ENCODE measurements around the gene CTNNBIP1.
A peak's percentile ranks its signal among the peaks of the same experiment; 100 is the strongest.

Gene CTNNBIP1

GRCh38 chr1:9912264-9912936 is 2.3 kb upstream of the CTNNBIP1 start:
- Histone ChIP-seq H3K27me3 (ENCODE audit: control insufficient read depth, insufficient read depth, low read length) (no peaks in the 10 kb centered on the region), H3K4me2 (ENCODE audit: low read length) (no peak overlapping the region), H3K4me1 (no peaks in the 10 kb centered on the region), H3K79me2 (peaks cover 2% of the 10 kb centered on the region), H3K27ac (no peak overlapping the region), H3K36me3 (ENCODE audit: control insufficient read depth, insufficient read depth, low read length) (no peaks in the 10 kb centered on the region), H3K9me3 (ENCODE audit: control insufficient read depth, low read length) (no peaks in the 10 kb centered on the region), H3K4me3 (ENCODE audit: low read depth, low read length) (no peak overlapping the region), H3K9ac (no peak overlapping the region), H2AFZ (no peak overlapping the region)
- TF ChIP-seq, protein P1, sequence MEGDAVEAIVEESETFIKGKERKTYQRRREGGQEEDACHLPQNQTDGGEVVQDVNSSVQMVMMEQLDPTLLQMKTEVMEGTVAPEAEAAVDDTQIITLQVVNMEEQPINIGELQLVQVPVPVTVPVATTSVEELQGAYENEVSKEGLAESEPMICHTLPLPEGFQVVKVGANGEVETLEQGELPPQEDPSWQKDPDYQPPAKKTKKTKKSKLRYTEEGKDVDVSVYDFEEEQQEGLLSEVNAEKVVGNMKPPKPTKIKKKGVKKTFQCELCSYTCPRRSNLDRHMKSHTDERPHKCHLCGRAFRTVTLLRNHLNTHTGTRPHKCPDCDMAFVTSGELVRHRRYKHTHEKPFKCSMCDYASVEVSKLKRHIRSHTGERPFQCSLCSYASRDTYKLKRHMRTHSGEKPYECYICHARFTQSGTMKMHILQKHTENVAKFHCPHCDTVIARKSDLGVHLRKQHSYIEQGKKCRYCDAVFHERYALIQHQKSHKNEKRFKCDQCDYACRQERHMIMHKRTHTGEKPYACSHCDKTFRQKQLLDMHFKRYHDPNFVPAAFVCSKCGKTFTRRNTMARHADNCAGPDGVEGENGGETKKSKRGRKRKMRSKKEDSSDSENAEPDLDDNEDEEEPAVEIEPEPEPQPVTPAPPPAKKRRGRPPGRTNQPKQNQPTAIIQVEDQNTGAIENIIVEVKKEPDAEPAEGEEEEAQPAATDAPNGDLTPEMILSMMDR (IDR thresholded peaks at IDR 0.05): no peak

GRCh38 chr1:9910423-9911178 is 532 bp upstream of the CTNNBIP1 start:
- Histone ChIP-seq H3K79me2 (peaks cover 2% of the 10 kb centered on the region), H3K4me3 (ENCODE audit: low read depth, low read length) (peak overlapping the region; percentile 73), H3K9me3 (ENCODE audit: control insufficient read depth, low read length) (no peaks in the 10 kb centered on the region), H3K36me3 (ENCODE audit: control insufficient read depth, insufficient read depth, low read length) (no peaks in the 10 kb centered on the region), H3K4me2 (ENCODE audit: low read length) (peak overlapping the region; percentile 87), H2AFZ (peak overlapping the region; percentile 90), H3K27ac (peak overlapping the region; percentile 94), H3K27me3 (ENCODE audit: control insufficient read depth, insufficient read depth, low read length) (no peaks in the 10 kb centered on the region), H3K4me1 (no peaks in the 10 kb centered on the region), H3K9ac (no peak overlapping the region)
- TF ChIP-seq, protein P1 (IDR thresholded peaks at IDR 0.05): no peak

DNA sequence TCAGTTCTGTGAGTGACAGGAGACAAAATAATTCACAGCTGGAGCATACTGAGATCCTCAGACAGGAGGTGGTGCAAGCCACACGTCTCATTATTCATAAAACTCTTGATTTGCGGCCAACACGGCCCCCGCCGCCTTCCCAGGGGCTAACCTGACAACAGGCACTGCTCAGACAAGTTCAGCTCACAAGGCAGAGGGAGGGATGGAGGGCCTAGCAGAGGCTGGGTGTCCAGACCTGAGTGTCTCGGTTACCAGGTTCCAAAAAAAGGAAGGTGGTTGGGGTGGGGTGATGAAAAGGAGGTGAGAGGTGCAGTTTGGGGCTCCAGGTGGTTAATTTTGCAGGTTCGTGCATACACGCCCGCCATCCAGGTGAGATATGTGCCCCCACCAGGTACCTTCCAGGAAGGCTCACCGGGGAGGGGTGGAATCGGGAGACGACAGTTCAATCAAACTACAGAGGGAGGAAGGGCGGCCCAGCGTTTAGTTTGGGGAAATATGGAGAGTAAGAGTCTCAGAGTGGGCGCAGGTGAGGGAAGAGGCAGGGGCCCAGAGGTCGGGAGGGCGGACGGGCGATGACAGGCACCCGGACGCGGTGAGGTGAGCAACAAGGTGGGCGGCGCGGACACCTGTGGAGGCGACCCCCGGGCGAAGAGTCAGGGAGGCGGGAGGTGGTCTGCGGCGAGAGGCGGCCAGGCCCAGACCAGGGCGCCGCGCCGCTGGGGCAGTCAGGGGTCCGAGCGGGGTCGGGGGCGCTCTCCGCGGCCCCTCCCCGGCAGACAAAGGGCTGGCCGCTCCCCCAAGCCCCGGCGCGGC is 629 bp downstream of the CTNNBIP1 start:
- Histone ChIP-seq H3K4me2 (ENCODE audit: low read length) (peak overlapping the region; percentile 97), H3K79me2 (peaks cover 2% of the 10 kb centered on the region), H2AFZ (peak overlapping the region; percentile 70), H3K4me3 (ENCODE audit: low read depth, low read length) (peak overlapping the region; percentile 80), H3K4me1 (no peaks in the 10 kb centered on the region), H3K9ac (peak overlapping the region; percentile 46), H3K27ac (peak overlapping the region; percentile 29), H3K9me3 (ENCODE audit: control insufficient read depth, low read length) (no peaks in the 10 kb centered on the region), H3K27me3 (ENCODE audit: control insufficient read depth, insufficient read depth, low read length) (no peaks in the 10 kb centered on the region), H3K36me3 (ENCODE audit: control insufficient read depth, insufficient read depth, low read length) (no peaks in the 10 kb centered on the region)
- TF ChIP-seq, protein P1 (IDR thresholded peaks at IDR 0.05): no peak

- H3K27me3 ChIP-seq (ENCODE audit: control insufficient read depth, insufficient read depth, low read length): no peaks in the 10 kb centered on the region
- peaks cover 2% of the 10 kb centered on the region for H3K79me2 ChIP-seq
- peak overlapping the region; percentile 70 for H2AFZ ChIP-seq
- H3K9me3 ChIP-seq (ENCODE audit: control insufficient read depth, low read length): no peaks in the 10 kb centered on the region
- no peaks in the 10 kb centered on the region for H3K36me3 ChIP-seq (ENCODE audit: control insufficient read depth, insufficient read depth, low read length)
- H3K4me1 ChIP-seq: no peaks in the 10 kb centered on the region
- H3K27ac ChIP-seq: peak overlapping the region; percentile 29
- H3K4me3 ChIP-seq (ENCODE audit: low read depth, low read length): peak overlapping the region; percentile 80
- H3K4me2 ChIP-seq (ENCODE audit: low read length): peak overlapping the region; percentile 97
- TF ChIP-seq, protein P1 (IDR thresholded peaks at IDR 0.05): no peak
- no peak overlapping the region for H3K9ac ChIP-seq
Measured at GRCh38 chr1:9908871-9909233, 1.2 kb downstream of the CTNNBIP1 start.
